ENCODE measurements around the gene COX19.

The COX19 gene

DNA sequence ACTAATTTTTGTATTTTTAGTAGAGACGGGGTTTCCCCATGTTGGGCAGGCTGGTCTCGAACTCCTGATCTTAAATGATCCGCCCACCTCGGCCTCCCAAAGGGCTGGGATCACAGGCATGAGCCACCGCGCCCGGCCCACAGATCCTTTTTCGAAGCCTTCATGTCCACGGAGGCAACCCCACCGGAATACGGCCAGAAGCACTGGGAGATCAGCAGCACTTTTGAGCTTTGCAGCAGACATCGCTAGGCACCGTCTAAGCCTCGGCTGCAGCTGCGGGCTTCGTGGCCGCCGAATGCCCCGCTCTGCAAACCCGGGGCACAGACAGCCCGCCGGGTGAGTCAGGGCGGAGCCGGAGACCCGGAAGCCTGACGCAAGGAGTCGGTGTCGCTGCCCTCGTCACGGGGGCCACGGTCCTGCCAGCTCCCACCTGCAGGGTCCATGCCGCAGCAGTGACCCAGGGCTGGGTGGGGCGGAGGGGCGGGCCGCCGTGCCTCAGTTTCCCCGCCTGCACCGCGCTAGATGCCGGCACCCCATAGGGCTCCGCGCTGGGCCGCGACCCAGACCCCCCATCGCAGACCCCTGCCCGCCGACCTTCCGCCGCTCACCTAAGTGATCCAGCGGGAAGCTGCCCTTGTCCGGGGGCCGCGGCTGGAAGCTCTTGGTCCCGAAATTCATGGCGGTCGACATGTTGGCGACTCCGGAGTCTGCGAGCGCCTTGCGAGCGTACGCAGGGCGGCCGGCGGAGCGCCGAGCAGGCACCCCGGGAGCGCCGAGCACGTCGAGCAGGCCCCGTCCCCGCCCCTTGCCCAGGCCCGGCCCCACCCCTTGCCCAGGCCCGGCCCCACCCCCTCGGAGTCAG, at the start of gene COX19:
Gene COX19, minus strand, starts transcription at position 730 of the 862 bp plus-strand sequence. Its CDS starts 40 bp downstream, at position 690.
- Mint-ChIP-seq H3K27me3 (no peaks in the 10 kb centered on the region), H3K4me1 (peaks cover 22% of the 10 kb centered on the region), H3K27ac (ENCODE audit: low read depth) (peak within 1 kb of the TSS; percentile 96), H3K9me3 (no peaks in the 10 kb centered on the region), H3K4me3 (peak within 1 kb of the TSS; percentile 90), H3K36me3 (ENCODE audit: insufficient read depth) (peaks cover 31% of the 10 kb centered on the region)
- peak; percentile 77 to 85 for DNase-seq (ENCODE audit: low spot score in 2 of 2)
- peak; percentile 95 for ATAC-seq (replicated peaks; ENCODE audit: extremely low read depth, poor library complexity, severe bottlenecking)

DNA sequence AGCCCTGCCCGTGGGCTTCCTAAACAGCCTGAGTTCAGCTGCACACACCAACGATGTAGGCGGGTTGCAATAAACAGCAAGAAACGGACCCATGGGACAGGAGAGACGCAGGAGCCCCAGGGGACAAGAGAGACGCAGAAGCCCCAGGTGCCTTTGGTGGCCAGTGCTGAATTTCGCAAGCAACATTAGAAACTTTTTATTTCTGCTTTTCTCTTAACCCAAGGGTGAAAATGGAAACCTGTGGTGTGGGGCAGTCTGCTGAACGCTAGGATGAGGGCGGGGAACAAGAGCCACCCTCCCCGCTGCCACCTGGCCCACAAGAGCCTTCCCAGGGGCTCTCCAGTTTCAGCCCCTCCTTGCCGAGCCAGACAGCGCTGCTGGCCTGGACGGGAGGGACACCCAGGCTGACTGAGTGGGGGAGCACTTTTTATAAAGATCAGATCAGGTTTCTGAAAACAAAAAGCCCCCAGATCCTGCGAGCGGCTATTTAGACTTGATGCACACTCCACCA, 49.0 kb upstream of the COX19 start:
- ATAC-seq (replicated peaks; ENCODE audit: extremely low read depth, poor library complexity, severe bottlenecking), result no peak
- H3K9me3 Mint-ChIP-seq, result no peaks in the 10 kb centered on the region
- peak overlapping the region; percentile 64 for H3K27ac Mint-ChIP-seq (ENCODE audit: low read depth)
- H3K36me3 Mint-ChIP-seq (ENCODE audit: insufficient read depth), result peaks cover 12% of the 10 kb centered on the region
- H3K4me3 Mint-ChIP-seq, result no peak overlapping the region
- H3K4me1 Mint-ChIP-seq, result peaks cover 31% of the 10 kb centered on the region
- H3K27me3 Mint-ChIP-seq, result no peaks in the 10 kb centered on the region
- DNase-seq (ENCODE audit: low spot score in 2 of 2), result no peak

GRCh38 chr7:1022801-1023465, 47.6 kb upstream of the COX19 start:
- no peak overlapping the region for H3K27ac Mint-ChIP-seq (ENCODE audit: low read depth)
- H3K27me3 Mint-ChIP-seq, result no peaks in the 10 kb centered on the region
- ATAC-seq (replicated peaks; ENCODE audit: extremely low read depth, poor library complexity, severe bottlenecking) (no peak), DNase-seq (ENCODE audit: low spot score in 2 of 2) (no peak)
- peaks cover 12% of the 10 kb centered on the region for H3K36me3 Mint-ChIP-seq (ENCODE audit: insufficient read depth)
- no peak overlapping the region for H3K4me3 Mint-ChIP-seq
- peaks cover 29% of the 10 kb centered on the region for H3K4me1 Mint-ChIP-seq
- H3K9me3 Mint-ChIP-seq, result no peaks in the 10 kb centered on the region

DNA sequence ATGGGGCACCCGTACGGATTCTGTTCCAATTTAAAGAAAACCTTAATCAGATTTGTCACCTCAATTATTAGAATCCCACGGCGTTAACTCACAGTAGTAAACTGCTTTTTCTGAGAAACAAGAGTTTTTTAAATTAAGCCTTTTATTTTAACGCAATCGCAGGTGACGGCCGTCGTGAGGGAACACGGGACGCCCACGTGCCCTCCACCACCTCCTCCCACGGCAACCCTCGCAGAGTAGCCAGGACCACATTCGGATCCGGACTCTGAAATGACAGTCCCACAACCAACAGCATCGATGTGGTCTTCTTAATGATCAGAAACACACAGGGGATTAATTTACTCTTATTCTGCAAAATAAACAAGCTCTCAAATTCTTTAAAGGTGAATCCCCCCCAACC, 47.0 kb upstream of the COX19 start:
- H3K4me1 Mint-ChIP-seq, result peaks cover 28% of the 10 kb centered on the region
- H3K27ac Mint-ChIP-seq (ENCODE audit: low read depth), result no peak overlapping the region

GRCh38 chr7:1021931-1022330, 46.6 kb upstream of the COX19 start:
- Mint-ChIP-seq H3K9me3 (no peaks in the 10 kb centered on the region), H3K27me3 (no peaks in the 10 kb centered on the region), H3K4me3 (no peak overlapping the region), H3K27ac (ENCODE audit: low read depth) (no peak overlapping the region), H3K36me3 (ENCODE audit: insufficient read depth) (peaks cover 14% of the 10 kb centered on the region), H3K4me1 (peaks cover 25% of the 10 kb centered on the region)
- ATAC-seq (replicated peaks; ENCODE audit: extremely low read depth, poor library complexity, severe bottlenecking), result no peak
- no peak for DNase-seq (ENCODE audit: low spot score in 2 of 2)

More for the DNA sequence above, 47.0 kb upstream of the COX19 start:
- Mint-ChIP-seq H3K9me3 (no peaks in the 10 kb centered on the region), H3K4me3 (no peak overlapping the region), H3K36me3 (ENCODE audit: insufficient read depth) (peaks cover 14% of the 10 kb centered on the region), H3K27me3 (no peaks in the 10 kb centered on the region)
- DNase-seq (ENCODE audit: low spot score in 2 of 2), result no peak
- no peak for ATAC-seq (replicated peaks; ENCODE audit: extremely low read depth, poor library complexity, severe bottlenecking)

DNA sequence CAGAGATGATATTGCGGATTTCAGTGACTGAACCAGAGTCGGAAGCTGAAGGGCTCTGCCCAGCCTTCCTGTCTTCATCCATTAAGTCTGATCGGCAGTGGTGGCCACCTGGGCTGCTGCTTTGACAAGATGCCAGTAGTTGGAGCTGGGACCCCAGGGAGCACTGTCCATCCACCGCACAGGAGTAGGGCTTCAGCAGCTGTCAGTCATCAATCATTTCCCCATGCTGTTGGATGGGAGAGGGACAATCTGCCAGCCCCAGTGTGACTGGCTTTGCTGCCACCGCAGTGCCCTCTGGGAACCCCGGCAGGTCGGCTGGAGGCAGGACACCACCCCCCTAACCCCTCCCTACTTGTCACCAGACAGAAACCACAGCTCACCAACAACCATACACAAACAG, 46.0 kb upstream of the COX19 start:
- DNase-seq (ENCODE audit: low spot score in 2 of 2) (no peak), ATAC-seq (replicated peaks; ENCODE audit: extremely low read depth, poor library complexity, severe bottlenecking) (no peak)
- no peaks in the 10 kb centered on the region for H3K9me3 Mint-ChIP-seq
- peaks cover 24% of the 10 kb centered on the region for H3K4me1 Mint-ChIP-seq
- H3K4me3 Mint-ChIP-seq, result no peak overlapping the region
- no peak overlapping the region for H3K27ac Mint-ChIP-seq (ENCODE audit: low read depth)
- H3K27me3 Mint-ChIP-seq, result no peaks in the 10 kb centered on the region
- H3K36me3 Mint-ChIP-seq (ENCODE audit: insufficient read depth), result peaks cover 12% of the 10 kb centered on the region

- ATAC-seq (replicated peaks; ENCODE audit: extremely low read depth, poor library complexity, severe bottlenecking), result no peak
- Mint-ChIP-seq H3K36me3 (ENCODE audit: insufficient read depth) (peaks cover 8% of the 10 kb centered on the region), H3K4me1 (peaks cover 19% of the 10 kb centered on the region), H3K27me3 (no peaks in the 10 kb centered on the region), H3K9me3 (no peaks in the 10 kb centered on the region), H3K4me3 (no peak overlapping the region), H3K27ac (ENCODE audit: low read depth) (no peak overlapping the region)
- no peak for DNase-seq (ENCODE audit: low spot score in 2 of 2)
Measured at GRCh38 chr7:1020849-1021251, 45.5 kb upstream of the COX19 start.

DNA sequence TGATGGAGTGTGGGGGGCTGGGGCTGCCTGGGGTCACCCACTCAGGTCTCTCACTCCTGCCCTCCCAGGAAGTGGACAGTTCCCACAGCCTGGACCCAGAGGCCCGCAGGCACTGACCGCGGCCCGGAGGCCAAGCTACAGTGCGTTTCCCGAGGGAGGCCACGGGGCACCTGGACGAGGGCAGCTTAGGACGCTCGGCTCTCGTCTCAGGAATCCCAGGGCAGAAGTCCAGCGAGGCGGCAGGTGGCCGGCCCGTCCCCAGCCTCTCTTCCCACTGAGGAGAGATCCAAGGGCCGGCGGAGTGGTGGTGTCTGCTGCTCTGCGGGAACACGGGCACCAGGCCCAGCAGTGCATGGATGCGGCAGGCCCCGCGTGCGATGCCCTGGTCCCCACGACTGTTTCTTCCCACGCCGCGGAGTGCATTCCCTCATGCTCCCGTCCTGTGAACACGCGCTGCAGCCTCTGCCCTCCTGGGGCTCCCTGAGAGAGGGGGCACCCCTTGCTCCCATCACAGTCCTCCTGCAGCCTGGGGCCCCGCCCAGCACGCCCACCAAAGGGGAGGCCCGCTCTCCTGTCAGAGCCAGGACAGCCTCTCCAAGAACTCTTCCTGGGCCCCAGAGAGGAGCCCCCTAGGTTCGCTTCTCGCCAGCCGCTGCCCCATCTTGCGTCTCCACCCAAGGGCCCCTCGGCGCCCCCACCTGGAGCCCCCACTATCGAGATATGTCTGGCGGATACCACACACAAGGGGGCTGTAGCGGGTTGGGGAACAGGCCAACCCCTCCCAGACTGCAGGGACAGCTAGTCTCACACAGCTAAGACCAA, 44.7 kb upstream of the COX19 start:
- Mint-ChIP-seq H3K27me3 (no peaks in the 10 kb centered on the region), H3K9me3 (no peaks in the 10 kb centered on the region), H3K27ac (ENCODE audit: low read depth) (no peak overlapping the region), H3K4me1 (peaks cover 19% of the 10 kb centered on the region), H3K36me3 (ENCODE audit: insufficient read depth) (peaks cover 8% of the 10 kb centered on the region), H3K4me3 (no peak overlapping the region)
- DNase-seq (ENCODE audit: low spot score in 2 of 2) (no peak), ATAC-seq (replicated peaks; ENCODE audit: extremely low read depth, poor library complexity, severe bottlenecking) (no peak)

- no peak overlapping the region for H3K27ac Mint-ChIP-seq (ENCODE audit: low read depth)
- ATAC-seq (replicated peaks; ENCODE audit: extremely low read depth, poor library complexity, severe bottlenecking) (no peak), DNase-seq (ENCODE audit: low spot score in 2 of 2) (no peak)
- H3K27me3 Mint-ChIP-seq, result no peaks in the 10 kb centered on the region
- peaks cover 5% of the 10 kb centered on the region for H3K36me3 Mint-ChIP-seq (ENCODE audit: insufficient read depth)
- no peaks in the 10 kb centered on the region for H3K9me3 Mint-ChIP-seq
- H3K4me3 Mint-ChIP-seq, result no peak overlapping the region
- H3K4me1 Mint-ChIP-seq, result peaks cover 18% of the 10 kb centered on the region
Measured at GRCh38 chr7:1019255-1019785, 44.0 kb upstream of the COX19 start.

DNA sequence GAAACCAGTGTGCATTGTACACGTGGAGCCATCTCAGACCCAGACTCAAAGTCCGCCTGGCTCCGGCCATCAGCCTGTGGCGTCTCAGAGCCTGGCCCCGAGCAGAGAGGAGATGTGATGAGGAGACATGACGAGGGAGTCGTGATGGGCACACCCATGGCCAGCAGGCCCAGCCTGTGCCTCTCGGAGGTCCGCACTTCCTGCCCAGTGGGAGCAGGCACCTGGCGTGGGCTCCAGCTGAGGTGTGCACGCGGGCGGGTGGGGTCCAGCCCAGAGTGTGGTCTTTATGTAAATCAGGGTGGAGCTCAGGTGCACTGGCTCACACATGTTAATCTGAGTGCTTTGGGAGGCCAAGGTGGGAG, 43.0 kb upstream of the COX19 start:
- peaks cover 5% of the 10 kb centered on the region for H3K36me3 Mint-ChIP-seq (ENCODE audit: insufficient read depth)
- peak overlapping the region; percentile 67 for H3K27ac Mint-ChIP-seq (ENCODE audit: low read depth)
- H3K4me3 Mint-ChIP-seq, result no peak overlapping the region
- DNase-seq (ENCODE audit: low spot score in 2 of 2) (no peak), ATAC-seq (replicated peaks; ENCODE audit: extremely low read depth, poor library complexity, severe bottlenecking) (no peak)
- H3K4me1 Mint-ChIP-seq, result peaks cover 8% of the 10 kb centered on the region
- H3K27me3 Mint-ChIP-seq, result no peaks in the 10 kb centered on the region
- no peaks in the 10 kb centered on the region for H3K9me3 Mint-ChIP-seq

DNA sequence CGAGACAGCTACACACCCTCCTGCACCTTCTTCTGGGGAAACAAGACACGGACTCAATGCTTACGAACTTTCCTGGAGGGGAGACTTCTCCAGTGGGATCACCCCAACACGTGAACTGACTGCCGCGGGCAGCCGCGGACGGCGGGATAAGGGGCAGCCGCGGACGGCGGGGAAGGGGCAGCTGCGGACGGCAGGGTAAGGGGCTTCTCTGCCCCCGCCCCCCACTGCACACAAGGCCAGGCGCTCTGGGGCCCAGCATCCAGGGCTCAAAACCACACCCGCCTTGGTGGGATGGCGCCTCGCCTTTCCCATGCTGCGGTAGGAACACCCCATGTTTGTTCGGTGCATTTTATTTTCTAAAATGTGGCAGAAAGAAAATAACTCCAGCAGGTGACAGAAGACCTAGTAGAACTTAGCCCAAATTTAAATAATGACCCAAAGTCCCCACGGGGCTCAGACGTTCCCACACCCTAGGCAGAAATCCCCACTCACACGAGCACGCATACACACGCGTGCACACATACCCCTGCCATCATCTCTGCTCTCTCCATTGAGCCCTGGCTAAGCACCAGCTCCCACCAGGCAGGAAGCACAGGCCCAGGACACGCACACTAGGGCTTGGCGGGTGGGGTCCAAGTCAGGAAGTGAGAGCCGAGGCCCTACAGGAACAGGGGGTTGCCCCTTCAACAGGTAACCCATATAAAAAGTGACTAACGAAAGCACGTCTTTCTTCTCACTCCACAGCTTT, 42.4 kb upstream of the COX19 start:
- H3K27me3 Mint-ChIP-seq, result no peaks in the 10 kb centered on the region
- H3K4me3 Mint-ChIP-seq, result no peak overlapping the region
- DNase-seq (ENCODE audit: low spot score in 2 of 2) (no peak), ATAC-seq (replicated peaks; ENCODE audit: extremely low read depth, poor library complexity, severe bottlenecking) (no peak)
- peaks cover 7% of the 10 kb centered on the region for H3K4me1 Mint-ChIP-seq
- H3K36me3 Mint-ChIP-seq (ENCODE audit: insufficient read depth), result peaks cover 5% of the 10 kb centered on the region
- no peaks in the 10 kb centered on the region for H3K9me3 Mint-ChIP-seq
- peak overlapping the region; percentile 67 for H3K27ac Mint-ChIP-seq (ENCODE audit: low read depth)

Measured in central memory CD8-positive, alpha-beta T cell (primary cell).